Measurements from ENCODE around the gene FOXN1. TPM values are rescaled to one million over a fixed set of nuclear protein-coding genes. Genes with fewer than 3 reads are reported as not detected.

FOXN1 gene
- total and polyA plus RNA-seq, 4 donors: not detected

DNA sequence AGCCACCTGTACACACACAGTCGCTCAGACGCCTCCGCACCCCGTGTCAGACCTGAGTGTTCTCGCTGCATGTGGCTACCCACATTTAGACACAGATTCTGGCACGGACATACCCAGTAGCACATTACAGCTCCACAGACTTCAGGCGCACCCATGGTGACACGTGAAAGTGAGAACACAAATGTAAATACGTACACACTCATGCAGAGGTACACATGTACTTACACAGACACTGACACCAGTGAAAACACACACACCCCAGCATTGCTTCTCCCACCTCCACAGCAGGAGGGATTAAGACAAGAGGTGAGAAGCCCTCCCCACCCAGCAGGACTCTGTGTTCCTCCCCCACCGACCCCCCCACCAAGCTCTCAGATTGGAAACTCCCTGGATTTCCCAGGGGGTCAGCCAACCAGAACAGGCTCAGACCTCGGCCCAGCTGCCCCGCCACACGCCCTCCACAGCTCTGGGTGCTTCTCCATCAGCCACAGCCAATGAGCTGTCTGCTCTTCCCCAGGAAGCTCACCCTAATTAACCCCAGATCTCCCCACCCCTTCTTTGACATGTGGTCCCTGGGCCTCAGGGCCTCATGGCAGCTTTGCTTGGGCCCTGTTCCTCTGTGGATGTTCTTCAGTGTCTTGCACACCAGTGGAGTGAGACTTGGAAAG is 5.3 kb upstream of the FOXN1 start:
- no peak for DNase-seq (ENCODE audit: low spot score)
- no peak overlapping the region for H3K27ac ChIP-seq (ENCODE audit: low read depth in 1 of 2, low read length in 2 of 2)
- H3K36me3 ChIP-seq (ENCODE audit: control insufficient read depth in 4 of 4, insufficient read depth in 3 of 4, low read depth in 1 of 4, low read length in 3 of 4): no peaks in the 10 kb centered on the region
- no peak for TF ChIP-seq FOXA1 (IDR thresholded peaks at IDR 0.05)
- TF ChIP-seq YY1 (IDR thresholded peaks at IDR 0.05): no peak
- TF ChIP-seq, protein P1, sequence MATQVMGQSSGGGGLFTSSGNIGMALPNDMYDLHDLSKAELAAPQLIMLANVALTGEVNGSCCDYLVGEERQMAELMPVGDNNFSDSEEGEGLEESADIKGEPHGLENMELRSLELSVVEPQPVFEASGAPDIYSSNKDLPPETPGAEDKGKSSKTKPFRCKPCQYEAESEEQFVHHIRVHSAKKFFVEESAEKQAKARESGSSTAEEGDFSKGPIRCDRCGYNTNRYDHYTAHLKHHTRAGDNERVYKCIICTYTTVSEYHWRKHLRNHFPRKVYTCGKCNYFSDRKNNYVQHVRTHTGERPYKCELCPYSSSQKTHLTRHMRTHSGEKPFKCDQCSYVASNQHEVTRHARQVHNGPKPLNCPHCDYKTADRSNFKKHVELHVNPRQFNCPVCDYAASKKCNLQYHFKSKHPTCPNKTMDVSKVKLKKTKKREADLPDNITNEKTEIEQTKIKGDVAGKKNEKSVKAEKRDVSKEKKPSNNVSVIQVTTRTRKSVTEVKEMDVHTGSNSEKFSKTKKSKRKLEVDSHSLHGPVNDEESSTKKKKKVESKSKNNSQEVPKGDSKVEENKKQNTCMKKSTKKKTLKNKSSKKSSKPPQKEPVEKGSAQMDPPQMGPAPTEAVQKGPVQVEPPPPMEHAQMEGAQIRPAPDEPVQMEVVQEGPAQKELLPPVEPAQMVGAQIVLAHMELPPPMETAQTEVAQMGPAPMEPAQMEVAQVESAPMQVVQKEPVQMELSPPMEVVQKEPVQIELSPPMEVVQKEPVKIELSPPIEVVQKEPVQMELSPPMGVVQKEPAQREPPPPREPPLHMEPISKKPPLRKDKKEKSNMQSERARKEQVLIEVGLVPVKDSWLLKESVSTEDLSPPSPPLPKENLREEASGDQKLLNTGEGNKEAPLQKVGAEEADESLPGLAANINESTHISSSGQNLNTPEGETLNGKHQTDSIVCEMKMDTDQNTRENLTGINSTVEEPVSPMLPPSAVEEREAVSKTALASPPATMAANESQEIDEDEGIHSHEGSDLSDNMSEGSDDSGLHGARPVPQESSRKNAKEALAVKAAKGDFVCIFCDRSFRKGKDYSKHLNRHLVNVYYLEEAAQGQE (IDR thresholded peaks at IDR 0.05): no peak
- no peak for TF ChIP-seq TAF1 (conservative IDR thresholded peaks at IDR 0.05)
- no peak for TF ChIP-seq JUND (IDR thresholded peaks at IDR 0.05)
- no peak for TF ChIP-seq EGR1 (IDR thresholded peaks at IDR 0.05; ENCODE audit: low read depth in 2 of 2)
- no peak for TF ChIP-seq SP1 (IDR thresholded peaks at IDR 0.05)
- TF ChIP-seq, protein P2, sequence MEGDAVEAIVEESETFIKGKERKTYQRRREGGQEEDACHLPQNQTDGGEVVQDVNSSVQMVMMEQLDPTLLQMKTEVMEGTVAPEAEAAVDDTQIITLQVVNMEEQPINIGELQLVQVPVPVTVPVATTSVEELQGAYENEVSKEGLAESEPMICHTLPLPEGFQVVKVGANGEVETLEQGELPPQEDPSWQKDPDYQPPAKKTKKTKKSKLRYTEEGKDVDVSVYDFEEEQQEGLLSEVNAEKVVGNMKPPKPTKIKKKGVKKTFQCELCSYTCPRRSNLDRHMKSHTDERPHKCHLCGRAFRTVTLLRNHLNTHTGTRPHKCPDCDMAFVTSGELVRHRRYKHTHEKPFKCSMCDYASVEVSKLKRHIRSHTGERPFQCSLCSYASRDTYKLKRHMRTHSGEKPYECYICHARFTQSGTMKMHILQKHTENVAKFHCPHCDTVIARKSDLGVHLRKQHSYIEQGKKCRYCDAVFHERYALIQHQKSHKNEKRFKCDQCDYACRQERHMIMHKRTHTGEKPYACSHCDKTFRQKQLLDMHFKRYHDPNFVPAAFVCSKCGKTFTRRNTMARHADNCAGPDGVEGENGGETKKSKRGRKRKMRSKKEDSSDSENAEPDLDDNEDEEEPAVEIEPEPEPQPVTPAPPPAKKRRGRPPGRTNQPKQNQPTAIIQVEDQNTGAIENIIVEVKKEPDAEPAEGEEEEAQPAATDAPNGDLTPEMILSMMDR (IDR thresholded peaks at IDR 0.05; ENCODE audit: low read depth, low read length, missing input control): no peak
- TF ChIP-seq, protein P3, sequence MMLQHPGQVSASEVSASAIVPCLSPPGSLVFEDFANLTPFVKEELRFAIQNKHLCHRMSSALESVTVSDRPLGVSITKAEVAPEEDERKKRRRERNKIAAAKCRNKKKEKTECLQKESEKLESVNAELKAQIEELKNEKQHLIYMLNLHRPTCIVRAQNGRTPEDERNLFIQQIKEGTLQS (IDR thresholded peaks at IDR 0.05): no peak
- TF ChIP-seq, protein P4, sequence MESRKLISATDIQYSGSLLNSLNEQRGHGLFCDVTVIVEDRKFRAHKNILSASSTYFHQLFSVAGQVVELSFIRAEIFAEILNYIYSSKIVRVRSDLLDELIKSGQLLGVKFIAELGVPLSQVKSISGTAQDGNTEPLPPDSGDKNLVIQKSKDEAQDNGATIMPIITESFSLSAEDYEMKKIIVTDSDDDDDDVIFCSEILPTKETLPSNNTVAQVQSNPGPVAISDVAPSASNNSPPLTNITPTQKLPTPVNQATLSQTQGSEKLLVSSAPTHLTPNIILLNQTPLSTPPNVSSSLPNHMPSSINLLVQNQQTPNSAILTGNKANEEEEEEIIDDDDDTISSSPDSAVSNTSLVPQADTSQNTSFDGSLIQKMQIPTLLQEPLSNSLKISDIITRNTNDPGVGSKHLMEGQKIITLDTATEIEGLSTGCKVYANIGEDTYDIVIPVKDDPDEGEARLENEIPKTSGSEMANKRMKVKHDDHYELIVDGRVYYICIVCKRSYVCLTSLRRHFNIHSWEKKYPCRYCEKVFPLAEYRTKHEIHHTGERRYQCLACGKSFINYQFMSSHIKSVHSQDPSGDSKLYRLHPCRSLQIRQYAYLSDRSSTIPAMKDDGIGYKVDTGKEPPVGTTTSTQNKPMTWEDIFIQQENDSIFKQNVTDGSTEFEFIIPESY (IDR thresholded peaks at IDR 0.05): no peak
- no peak for TF ChIP-seq RAD21 (IDR thresholded peaks at IDR 0.05)
- TF ChIP-seq FOXA2 (IDR thresholded peaks at IDR 0.05): no peak
- no peak for TF ChIP-seq HNF4G (IDR thresholded peaks at IDR 0.05)
- TF ChIP-seq GABPA (IDR thresholded peaks at IDR 0.05 in 1 of 2, conservative IDR thresholded peaks at IDR 0.05 in 1 of 2): no peak
- no peak for TF ChIP-seq HNF4A (conservative IDR thresholded peaks at IDR 0.05)
- H3K27me3 ChIP-seq (ENCODE audit: control insufficient read depth in 4 of 4, insufficient read depth in 4 of 4, low read length in 3 of 4): no peaks in the 10 kb centered on the region
- H3K9ac ChIP-seq (ENCODE audit: low read depth in 1 of 2, low read length in 2 of 2): no peak overlapping the region
- no peaks in the 10 kb centered on the region for H3K4me1 ChIP-seq (ENCODE audit: control insufficient read depth in 4 of 4, insufficient read depth in 4 of 4, low read length in 3 of 4)
- no peak overlapping the region for H3K4me3 ChIP-seq (ENCODE audit: low read depth in 1 of 3, low read length in 3 of 3)
- WGBS: 71% methylated on average over 13 of the region's 13 CpGs
- H3K9me3 ChIP-seq (ENCODE audit: control insufficient read depth in 4 of 4, low read length in 3 of 4): no peaks in the 10 kb centered on the region
